ENCODE measurements around the gene ANKRD34C. TPM values are rescaled to one million over a fixed set of nuclear protein-coding genes. Genes with fewer than 3 reads are reported as not detected.

The ANKRD34C gene
- total RNA-seq = not detected

- no peak for DNase-seq
- peaks cover 0 to 4% of the 10 kb centered on the region in 2 donors for H3K9me3 Mint-ChIP-seq
- H3K36me3 Mint-ChIP-seq (ENCODE audit: insufficient read depth in 2 of 2) = peaks cover 0 to 3% of the 10 kb centered on the region in 2 donors
- ATAC-seq (replicated peaks in 1 of 2) = no peak
- H3K27me3 Mint-ChIP-seq (ENCODE audit: low read depth) = peaks cover 66% of the 10 kb centered on the region
- no peak within 1 kb of the TSS for H3K27ac Mint-ChIP-seq
- peak within 1 kb of the TSS in 1 of 2 donors; percentile 45 for H3K4me3 Mint-ChIP-seq
- H3K4me1 Mint-ChIP-seq (ENCODE audit: low read depth) = peaks cover 8% of the 10 kb centered on the region
Measured at GRCh38 chr15:79282371-79283251, at the start of gene ANKRD34C. TSS of gene ANKRD34C (plus strand) at chr15:79282722. CDS start at chr15:79293285, 10,563 bp downstream.

GRCh38 chr15:79233236-79233635 lies 49.3 kb upstream of the ANKRD34C start:
- Mint-ChIP-seq H3K27ac (no peak overlapping the region), H3K36me3 (ENCODE audit: insufficient read depth in 2 of 2) (no peaks in the 10 kb centered on the region), H3K9me3 (peaks cover 3 to 5% of the 10 kb centered on the region in 2 donors), H3K4me3 (no peak overlapping the region), H3K27me3 (ENCODE audit: low read depth) (peaks cover 14% of the 10 kb centered on the region), H3K4me1 (ENCODE audit: low read depth) (no peaks in the 10 kb centered on the region)
- DNase-seq (no peak), ATAC-seq (replicated peaks in 1 of 2) (no peak)

GRCh38 chr15:79240036-79240435 lies 42.5 kb upstream of the ANKRD34C start:
- Mint-ChIP-seq H3K36me3 (ENCODE audit: insufficient read depth in 2 of 2) (no peaks in the 10 kb centered on the region), H3K4me3 (no peak overlapping the region), H3K4me1 (ENCODE audit: low read depth) (no peaks in the 10 kb centered on the region), H3K27ac (no peak overlapping the region), H3K9me3 (no peaks in the 10 kb centered on the region), H3K27me3 (ENCODE audit: low read depth) (peaks cover 7% of the 10 kb centered on the region)
- ATAC-seq (replicated peaks in 1 of 2) (no peak), DNase-seq (no peak)

GRCh38 chr15:79243723-79244122 lies 38.8 kb upstream of the ANKRD34C start:
- DNase-seq (no peak), ATAC-seq (replicated peaks in 1 of 2) (no peak)
- no peak overlapping the region for H3K4me3 Mint-ChIP-seq
- no peaks in the 10 kb centered on the region for H3K4me1 Mint-ChIP-seq (ENCODE audit: low read depth)
- no peaks in the 10 kb centered on the region for H3K36me3 Mint-ChIP-seq (ENCODE audit: insufficient read depth in 2 of 2)
- no peak overlapping the region for H3K27ac Mint-ChIP-seq
- no peaks in the 10 kb centered on the region for H3K9me3 Mint-ChIP-seq
- H3K27me3 Mint-ChIP-seq (ENCODE audit: low read depth) = peaks cover 7% of the 10 kb centered on the region

DNA sequence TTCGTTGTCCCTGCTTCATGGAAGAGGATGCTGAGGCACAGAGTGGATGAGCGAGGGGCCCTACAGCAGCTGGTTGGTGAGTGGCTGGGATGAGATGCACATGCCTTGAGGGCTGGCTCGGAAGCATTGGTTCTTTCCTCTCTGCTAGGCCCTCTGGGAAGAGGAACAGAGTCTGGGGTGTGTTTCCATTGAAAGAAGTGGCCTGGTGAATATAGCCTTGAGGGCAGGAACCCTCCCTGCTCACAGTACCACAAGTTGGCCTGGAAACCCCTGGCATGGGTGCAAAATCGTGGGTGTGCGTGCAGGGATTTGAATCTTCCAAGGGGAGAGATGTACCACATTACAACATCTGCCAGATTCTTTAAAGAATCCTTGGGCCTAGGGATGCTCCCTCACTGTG lies 37.6 kb upstream of the ANKRD34C start:
- DNase-seq (no peak), ATAC-seq (replicated peaks in 1 of 2) (no peak)
- H3K4me1 Mint-ChIP-seq (ENCODE audit: low read depth) = no peaks in the 10 kb centered on the region
- H3K4me3 Mint-ChIP-seq = no peak overlapping the region
- H3K27me3 Mint-ChIP-seq (ENCODE audit: low read depth) = peaks cover 7% of the 10 kb centered on the region
- no peaks in the 10 kb centered on the region for H3K9me3 Mint-ChIP-seq
- no peaks in the 10 kb centered on the region for H3K36me3 Mint-ChIP-seq (ENCODE audit: insufficient read depth in 2 of 2)
- no peak overlapping the region for H3K27ac Mint-ChIP-seq

DNA sequence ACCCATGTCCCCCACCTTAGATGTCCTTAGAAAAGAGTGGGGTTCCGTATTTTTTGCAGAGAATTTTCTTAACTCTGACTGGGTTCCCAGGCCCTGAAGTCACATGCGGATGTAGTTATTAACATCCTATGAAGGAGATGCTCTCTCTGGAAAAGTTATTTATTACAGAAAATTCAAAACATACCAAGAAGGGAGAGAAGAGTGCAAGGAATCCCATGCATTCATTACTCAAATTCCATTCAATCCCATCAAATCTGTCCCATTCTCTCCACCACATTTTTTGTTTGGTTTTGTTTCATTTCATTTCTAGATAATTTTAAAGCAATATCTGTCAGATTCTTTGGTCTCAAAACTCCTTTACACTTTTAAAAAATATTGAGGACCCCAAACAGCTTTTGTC lies 34.3 kb upstream of the ANKRD34C start:
- Mint-ChIP-seq H3K36me3 (ENCODE audit: insufficient read depth in 2 of 2) (no peaks in the 10 kb centered on the region), H3K4me1 (ENCODE audit: low read depth) (no peaks in the 10 kb centered on the region), H3K9me3 (no peaks in the 10 kb centered on the region), H3K27ac (no peak overlapping the region), H3K4me3 (no peak overlapping the region), H3K27me3 (ENCODE audit: low read depth) (peaks cover 18% of the 10 kb centered on the region)
- DNase-seq = no peak
- no peak for ATAC-seq (replicated peaks in 1 of 2)

DNA sequence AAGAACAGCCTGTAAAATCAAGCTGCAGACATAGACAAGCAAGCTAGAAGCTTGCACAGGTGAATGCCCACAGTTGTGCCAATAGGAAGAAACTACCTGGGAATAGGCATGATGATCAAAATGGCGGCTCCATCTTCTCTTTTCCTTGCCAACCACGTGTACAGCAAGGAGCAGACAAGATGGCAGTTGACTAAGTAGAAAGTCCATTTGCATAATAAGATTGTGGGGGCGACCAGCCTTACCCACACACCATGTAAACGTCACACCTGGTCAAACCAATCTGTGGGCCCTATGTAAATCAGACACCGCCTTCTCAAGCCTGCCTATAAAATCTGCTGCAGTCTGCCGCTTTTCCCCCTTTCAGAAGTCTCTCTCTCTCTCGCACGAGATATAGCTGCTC lies 25.1 kb upstream of the ANKRD34C start:
- ATAC-seq (replicated peaks in 1 of 2) = no peak
- Mint-ChIP-seq H3K27ac (no peak overlapping the region), H3K27me3 (ENCODE audit: low read depth) (peaks cover 13% of the 10 kb centered on the region), H3K4me1 (ENCODE audit: low read depth) (no peaks in the 10 kb centered on the region), H3K4me3 (no peak overlapping the region), H3K36me3 (ENCODE audit: insufficient read depth in 2 of 2) (no peaks in the 10 kb centered on the region), H3K9me3 (peaks cover 2 to 5% of the 10 kb centered on the region in 2 donors)
- no peak for DNase-seq

DNA sequence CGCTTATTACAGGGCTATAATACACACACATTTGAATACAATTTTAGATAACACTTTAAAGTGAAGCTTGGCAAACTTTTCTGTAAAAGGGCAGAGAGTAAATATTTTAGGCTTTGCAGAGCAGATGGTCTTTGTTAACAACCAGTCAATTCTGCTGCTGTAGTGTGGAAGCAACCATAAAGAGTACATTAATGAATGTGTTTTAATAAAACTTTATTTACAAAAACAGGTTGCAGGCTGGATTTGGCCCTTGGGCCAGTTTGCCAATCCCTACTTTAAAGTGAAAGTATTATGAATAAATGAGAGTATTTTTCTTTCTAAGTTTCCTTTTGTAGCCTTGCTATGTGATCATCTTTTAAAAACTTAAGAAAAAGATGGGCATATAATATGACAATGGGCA lies 20.7 kb upstream of the ANKRD34C start:
- Mint-ChIP-seq H3K36me3 (ENCODE audit: insufficient read depth in 2 of 2) (no peaks in the 10 kb centered on the region), H3K4me3 (no peak overlapping the region), H3K4me1 (ENCODE audit: low read depth) (no peaks in the 10 kb centered on the region), H3K9me3 (peaks cover 0 to 2% of the 10 kb centered on the region in 2 donors), H3K27ac (no peak overlapping the region), H3K27me3 (ENCODE audit: low read depth) (peaks cover 28% of the 10 kb centered on the region)
- no peak for DNase-seq
- ATAC-seq (replicated peaks in 1 of 2) = no peak

- no peaks in the 10 kb centered on the region for H3K4me1 Mint-ChIP-seq (ENCODE audit: low read depth)
- H3K4me3 Mint-ChIP-seq = no peak overlapping the region
- ATAC-seq (replicated peaks in 1 of 2) (no peak), DNase-seq (no peak)
- H3K27me3 Mint-ChIP-seq (ENCODE audit: low read depth) = peaks cover 31% of the 10 kb centered on the region
- no peak overlapping the region for H3K27ac Mint-ChIP-seq
- no peaks in the 10 kb centered on the region for H3K9me3 Mint-ChIP-seq
- H3K36me3 Mint-ChIP-seq (ENCODE audit: insufficient read depth in 2 of 2) = no peaks in the 10 kb centered on the region
Measured at GRCh38 chr15:79265167-79265566, 17.4 kb upstream of the ANKRD34C start.

DNA sequence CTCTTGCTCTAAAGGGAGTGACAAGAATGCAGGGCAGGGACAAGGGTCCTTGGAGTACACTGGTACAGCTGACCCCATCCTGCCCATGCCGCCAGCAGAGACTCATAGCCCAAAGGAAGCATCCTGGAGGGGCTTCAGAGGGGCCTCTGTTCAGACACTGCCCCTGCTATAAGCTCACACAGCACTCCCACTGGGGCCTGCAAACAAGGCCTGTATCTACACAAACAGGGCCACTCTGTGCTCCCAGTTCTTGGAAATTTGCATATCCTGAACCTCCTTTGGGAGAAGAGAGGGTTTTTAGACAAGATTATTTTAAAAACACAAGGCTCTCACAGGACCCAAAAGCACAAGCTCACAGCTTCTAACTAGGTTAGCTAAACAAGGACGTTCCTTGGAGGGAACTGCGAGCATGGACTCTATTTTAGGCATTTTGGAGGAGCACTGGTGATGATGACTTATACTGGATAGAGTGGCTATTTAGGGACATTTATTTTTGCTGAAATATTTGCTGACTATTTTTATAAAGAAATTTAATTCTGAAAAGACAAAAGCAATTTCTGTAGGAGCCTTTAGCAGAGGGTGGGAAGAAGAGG lies 16.4 kb upstream of the ANKRD34C start:
- Mint-ChIP-seq H3K9me3 (no peaks in the 10 kb centered on the region), H3K4me3 (no peak overlapping the region), H3K4me1 (ENCODE audit: low read depth) (no peaks in the 10 kb centered on the region)

DNA sequence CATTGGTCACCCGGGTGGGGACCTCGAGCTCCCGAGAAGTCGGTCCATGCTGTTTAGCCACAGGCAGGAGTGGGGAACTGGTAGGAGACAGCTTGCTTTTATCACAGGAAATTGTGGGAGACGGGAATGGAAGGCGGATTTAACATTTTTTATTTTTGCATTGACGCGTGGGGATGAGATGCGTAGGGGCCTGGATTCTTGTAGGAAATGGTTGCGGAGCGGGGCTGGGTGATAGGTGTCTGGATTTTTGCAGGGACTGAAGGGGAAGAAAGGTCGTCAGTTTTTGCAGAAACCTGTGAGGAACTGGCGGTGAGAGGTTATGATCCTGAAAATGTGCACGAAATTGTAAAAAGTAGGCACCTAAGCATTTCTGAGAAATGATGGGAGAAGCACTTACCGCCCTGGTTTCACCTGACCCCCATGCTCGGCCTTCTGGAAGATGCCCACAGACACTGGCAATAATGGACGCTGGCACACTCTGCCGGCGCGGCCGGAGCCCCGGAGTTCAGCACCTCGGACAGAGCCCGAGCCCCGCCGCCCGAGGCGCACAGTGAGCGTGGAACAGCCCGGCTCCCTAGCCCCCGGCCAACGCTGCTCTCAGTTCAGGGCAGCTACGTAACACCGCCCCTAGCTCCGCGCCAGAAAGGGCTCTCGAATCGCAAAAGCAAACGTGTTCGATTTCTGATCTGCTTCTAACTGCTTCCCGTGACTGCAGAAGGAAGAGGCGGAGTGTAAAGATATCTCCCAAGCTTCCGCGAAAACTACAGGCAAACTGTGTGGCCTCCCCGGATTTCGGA lies 928 bp downstream of the ANKRD34C start:
- Mint-ChIP-seq H3K27me3 (ENCODE audit: low read depth) (peaks cover 74% of the 10 kb centered on the region), H3K27ac (no peak overlapping the region), H3K4me1 (ENCODE audit: low read depth) (peaks cover 8% of the 10 kb centered on the region), H3K4me3 (peak overlapping the region in 1 of 2 donors; percentile 45), H3K9me3 (peaks cover 0 to 4% of the 10 kb centered on the region in 2 donors), H3K36me3 (ENCODE audit: insufficient read depth in 2 of 2) (peaks cover 0 to 3% of the 10 kb centered on the region in 2 donors)
- ATAC-seq (replicated peaks in 1 of 2) = no peak
- peak; percentile 38 to 50 for DNase-seq

More for the DNA sequence above, 16.4 kb upstream of the ANKRD34C start:
- H3K36me3 Mint-ChIP-seq (ENCODE audit: insufficient read depth in 2 of 2) = no peaks in the 10 kb centered on the region
- peaks cover 24% of the 10 kb centered on the region for H3K27me3 Mint-ChIP-seq (ENCODE audit: low read depth)
- H3K27ac Mint-ChIP-seq = no peak overlapping the region
- no peak for DNase-seq
- no peak for ATAC-seq (replicated peaks in 1 of 2)

GRCh38 chr15:79290642-79291275 lies 8.2 kb downstream of the ANKRD34C start:
- Mint-ChIP-seq H3K9me3 (no peaks in the 10 kb centered on the region), H3K4me1 (ENCODE audit: low read depth) (peaks cover 8% of the 10 kb centered on the region), H3K36me3 (ENCODE audit: insufficient read depth in 2 of 2) (no peaks in the 10 kb centered on the region), H3K27ac (no peak overlapping the region), H3K4me3 (no peak overlapping the region), H3K27me3 (ENCODE audit: low read depth) (peaks cover 35% of the 10 kb centered on the region)
- ATAC-seq (replicated peaks in 1 of 2) = no peak
- no peak for DNase-seq
